HG03039 (cell line): ENCODE measurements around the gene RNF157.
"Not testable (repeated sequence)": the region's sequence is repeated elsewhere in the genome, so short reads cannot be mapped to it uniquely, and the experiment has no call there.

Experiments
- ATAC-seq: cut with Tn5 transposase; IDR thresholded peaks from one replicate; pipeline ENCODE4 v1.9.1; 2021; ENCODE audit warnings: mild to moderate bottlenecking, moderate library complexity; ENCODE audit not compliant: unreplicated experiment

The RNF157 gene

DNA sequence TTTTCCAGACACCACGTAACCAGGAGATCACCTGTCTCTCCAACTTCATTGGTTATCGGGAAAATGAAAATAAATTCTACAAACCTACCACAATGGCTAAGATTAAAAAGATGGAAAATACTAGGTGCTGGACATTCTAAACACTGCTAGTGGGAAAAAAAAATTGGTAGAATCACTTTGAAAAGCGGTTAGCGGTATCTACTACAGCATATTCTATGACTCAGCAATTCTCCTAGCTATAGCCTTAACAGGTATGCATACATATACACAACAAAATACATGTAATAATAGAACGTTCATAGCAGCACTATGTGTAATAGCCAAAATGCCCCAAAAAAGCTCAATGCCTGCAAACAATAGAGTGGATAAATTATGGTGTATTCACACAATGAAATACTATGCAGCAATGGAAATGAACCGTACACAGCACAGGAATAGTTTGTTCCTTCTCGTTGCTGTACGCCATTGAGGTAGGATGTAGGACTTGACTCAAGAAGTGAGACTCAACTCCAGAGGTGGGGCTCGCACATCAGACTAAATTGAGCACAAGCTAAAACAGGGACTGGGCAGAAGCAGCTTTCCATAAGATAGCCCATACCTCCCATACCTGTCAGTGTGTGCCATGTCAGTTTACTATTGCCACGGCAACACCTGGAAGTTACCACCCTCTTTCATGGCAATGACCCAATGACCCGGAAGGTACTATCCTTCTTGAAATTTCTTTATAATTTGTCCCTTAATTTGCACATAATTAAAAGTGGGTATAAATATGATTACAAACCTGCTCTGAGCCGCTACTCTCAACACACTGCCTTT lies 44.8 kb downstream of the RNF157 start:
- no peak for ATAC-seq

DNA sequence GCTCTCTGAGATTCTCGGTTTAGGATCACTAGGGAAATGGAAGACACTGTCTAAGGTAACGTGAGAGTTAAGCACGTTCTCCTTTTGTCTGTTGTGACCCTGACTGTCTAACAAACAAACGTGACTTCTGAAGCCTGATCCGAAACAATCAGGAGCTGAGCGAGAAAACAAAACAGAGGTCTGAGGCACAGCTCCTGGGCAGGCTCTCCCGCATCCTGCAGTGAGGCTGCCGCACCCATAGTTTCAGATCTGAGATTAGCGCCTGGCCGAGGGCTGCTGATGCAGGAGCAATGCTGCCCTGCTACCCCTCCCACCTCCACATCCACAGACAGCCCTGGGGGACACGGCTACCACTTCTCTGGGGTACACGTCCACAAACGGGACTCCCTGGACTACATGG lies 46.7 kb downstream of the RNF157 start:
- ATAC-seq, result no peak

DNA sequence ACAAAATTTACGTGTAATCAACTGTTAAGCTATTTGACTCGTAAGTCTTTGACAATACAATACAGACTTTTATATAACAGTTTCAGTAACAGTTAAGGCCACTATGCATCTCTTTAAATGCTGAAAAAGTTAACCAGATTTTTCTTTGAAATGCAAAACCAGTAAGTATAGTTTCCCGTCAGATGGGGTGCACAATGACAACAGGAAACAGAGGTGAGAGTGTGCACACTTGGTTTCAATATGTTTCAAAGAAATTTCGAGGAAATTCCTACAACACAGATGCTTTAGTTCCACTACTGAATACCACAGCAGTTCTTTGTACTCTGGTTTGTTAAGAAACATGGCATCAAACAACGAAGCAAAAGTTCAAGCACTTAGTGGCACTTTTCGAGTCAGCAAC lies 48.4 kb downstream of the RNF157 start:
- ATAC-seq, result no peak

DNA sequence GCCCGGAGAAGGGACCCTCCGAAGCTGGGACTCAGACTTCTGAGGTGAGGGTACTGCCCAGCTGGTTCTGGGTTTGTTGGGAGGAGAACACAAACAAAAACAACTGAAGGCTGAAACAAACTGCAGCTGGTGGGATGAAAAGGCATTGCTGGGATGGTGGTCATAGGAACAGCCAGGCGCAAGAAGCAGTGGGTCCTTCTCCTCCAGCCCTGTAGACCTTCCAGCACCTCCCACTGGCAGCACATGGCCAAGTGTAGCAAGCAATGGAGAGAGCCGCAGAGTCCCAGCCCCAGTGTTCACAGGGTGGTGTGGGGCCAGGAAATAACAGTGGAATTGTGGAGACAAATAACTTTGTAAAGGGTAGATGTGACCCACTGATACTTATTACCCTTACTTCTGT lies 50.6 kb downstream of the RNF157 start:
- ATAC-seq, result no peak

DNA sequence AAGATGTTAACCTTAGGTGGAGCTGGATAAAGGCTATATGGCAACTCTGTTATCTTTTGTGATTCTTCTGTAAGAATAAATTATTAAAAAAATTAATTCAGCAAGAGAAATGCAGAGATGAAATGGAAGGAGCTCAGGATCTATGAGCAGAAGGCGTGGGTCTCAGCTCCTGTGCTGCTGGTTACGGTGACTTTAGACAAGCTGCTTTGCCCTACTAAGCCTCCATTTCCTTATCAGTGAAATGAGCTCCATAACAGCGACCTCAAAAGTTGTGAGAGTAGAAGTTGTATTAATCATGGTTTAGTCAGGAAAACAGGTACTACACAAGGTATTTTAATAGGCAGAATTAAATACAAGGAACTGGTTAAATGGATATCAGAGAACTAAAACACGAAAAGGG lies 51.0 kb downstream of the RNF157 start:
- ATAC-seq, result no peak

DNA sequence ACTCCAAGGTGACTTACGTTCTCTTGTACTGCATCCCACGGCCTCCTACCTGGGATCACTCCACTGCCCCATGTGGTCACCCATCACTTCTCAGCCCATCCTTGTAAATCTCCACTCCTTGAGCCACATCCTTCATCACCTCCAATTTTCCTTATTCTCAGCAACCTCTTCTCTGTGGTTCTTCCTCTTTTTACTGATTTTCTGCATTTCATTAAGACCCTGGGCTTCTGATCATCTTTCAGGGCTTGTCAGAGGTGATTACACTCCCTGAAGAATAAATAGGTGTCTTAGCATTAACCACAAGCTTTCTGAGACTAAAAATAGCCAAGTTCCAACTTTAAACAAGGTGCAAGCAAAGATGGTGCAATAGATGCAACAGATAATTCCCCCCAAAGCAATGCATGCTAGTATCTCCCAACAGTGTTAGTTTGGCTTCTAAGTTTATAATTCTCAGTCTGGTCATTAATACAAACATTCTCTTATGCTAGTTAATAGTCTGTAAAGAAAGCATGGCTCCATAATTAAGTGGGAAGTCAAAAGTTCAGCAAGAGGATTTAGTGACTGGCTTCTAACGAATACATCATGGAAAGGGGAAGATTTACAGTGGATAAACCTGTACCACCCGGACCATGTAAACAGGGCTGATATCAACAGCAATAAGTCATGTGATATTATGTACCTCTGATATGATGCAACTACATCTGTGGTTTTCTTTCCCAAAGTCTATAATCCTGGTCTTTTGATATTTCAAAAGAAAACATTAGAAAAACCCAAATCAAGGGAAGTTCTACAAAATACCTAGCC lies 51.9 kb downstream of the RNF157 start:
- no peak for ATAC-seq

DNA sequence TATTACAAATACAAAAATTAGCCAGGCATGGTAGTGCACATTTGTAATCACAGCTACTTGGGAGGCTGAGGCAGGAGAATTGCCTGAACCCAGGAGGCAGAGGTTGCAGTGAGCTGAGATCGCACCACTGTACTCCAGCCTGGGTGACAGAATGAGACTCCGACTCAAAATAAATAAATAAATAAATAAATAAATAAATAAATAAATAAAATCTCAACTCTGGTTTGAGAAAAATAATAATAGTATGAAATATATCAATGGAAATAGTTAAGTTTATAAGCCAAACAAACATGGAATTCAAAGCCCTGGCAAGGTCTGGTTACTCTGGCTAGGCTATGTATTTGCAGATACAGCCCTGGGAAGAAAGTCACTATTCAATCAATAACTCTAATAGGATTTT lies 53.5 kb downstream of the RNF157 start:
- ATAC-seq, result not testable (repeated sequence)

DNA sequence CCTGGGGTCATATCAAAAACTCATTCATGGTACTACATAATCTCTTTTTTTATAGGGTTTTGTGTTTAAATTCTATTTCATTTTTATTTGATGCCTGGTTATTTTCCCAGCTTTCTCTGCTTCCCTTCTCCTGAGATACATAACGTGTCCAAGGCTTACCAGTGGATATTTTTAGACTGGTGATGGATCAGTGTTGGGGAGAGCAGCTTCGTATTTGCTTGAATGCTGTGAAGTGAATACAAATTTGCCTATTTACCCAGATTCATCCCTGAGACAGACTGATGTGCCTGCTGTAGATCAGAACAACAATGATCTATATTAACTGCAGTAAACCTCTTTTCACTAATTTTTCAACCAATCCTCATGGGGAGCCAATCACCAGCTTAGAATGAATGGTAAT lies 56.0 kb downstream of the RNF157 start:
- no peak for ATAC-seq

DNA sequence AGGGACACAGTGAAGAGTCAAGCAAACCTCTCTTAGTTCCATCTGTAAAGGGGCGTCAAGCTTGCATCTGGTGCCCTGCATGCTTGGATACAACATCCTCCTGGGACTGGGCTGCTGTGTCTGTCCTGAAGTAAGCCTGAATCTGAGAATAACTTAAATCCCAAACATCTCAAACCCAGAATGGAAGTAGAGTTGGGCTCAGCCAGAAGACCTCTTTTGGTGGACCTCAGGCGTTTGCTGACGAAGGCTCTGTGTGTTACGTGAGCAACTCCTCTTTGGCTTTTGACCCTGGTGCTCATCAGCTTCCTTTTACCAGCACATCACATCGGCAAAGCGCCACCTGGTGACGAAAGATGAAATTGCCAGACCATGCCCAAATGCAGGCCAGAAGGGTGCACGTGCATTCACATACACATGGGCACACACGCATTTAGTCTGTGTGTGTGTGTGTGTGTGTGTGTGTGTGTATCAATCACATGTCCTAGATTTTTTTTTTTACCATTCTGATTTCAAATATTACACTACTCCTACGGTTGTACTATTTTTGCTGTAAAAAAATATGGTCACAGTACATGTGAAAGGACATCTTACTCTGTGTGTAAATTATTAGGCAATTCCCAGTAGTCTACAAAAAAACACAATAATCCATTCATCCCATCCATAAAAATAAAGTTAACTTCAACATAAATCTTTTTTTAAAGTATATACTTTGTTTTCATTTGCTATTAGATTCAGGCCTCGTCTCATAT lies 58.1 kb downstream of the RNF157 start:
- ATAC-seq, result no peak

DNA sequence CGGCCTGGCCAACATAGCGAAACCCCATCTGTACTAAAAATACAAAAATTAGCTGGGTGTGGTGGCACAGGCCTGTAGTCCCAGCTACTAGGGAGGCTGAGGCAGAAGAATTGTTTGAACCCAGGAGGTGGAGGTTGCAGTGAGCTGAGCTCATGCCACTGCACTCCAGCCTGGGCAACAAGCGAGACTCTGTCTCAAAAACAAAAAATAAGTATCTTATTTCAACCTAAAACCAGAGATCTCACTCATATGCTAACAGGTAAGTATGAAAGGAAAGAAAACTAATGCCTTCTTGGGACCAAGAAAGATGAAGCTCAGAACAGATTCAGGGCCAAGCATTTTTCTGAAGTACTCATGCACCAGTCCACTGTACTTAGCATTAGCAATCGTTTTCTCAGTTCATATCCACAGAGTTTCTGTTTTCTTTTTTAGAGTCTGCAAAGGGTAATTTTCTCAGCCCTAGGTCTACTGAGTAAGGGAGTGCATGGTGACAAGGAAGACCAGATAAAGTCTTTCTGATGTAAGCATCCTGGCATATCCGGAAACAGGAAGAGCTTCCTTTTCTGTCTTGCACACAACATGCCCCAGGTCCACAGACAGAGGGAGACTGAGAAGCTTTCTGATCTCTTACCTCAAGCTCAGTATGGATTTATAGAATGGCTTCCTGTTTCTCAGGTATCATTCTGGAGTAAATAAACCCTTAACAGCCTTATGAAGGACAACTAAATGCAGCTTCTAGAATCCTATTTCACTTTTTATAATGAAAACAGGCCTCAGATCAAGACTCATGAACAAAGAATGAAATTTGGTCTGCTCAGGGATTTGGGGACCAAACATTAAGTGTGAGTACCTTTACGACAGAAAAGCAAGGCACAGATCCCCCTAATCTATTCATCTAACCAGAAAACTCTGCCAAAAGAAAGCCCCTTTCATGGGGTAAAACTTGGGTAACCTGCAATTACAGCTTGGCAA lies 60.5 kb downstream of the RNF157 start:
- no peak for ATAC-seq

DNA sequence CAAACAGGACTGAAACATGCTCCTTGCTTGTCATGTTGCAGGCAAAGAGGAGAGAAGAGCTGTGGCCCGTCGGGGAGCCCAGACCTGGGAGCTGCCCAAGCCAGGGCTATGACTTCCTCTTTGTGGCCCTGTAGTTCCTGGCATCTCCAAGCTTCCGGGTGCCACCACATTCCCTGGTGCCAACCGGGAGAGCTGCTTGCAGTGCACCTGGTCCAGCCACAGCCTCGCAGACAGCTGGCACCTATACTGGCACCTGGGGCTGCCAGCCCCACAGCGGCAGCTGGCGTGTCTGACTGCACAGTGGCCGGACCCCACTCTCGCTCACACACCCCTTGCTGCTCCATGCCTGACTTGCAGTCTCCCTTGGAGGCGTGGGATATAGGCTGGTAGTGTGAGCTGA lies 62.2 kb downstream of the RNF157 start:
- no peak for ATAC-seq

DNA sequence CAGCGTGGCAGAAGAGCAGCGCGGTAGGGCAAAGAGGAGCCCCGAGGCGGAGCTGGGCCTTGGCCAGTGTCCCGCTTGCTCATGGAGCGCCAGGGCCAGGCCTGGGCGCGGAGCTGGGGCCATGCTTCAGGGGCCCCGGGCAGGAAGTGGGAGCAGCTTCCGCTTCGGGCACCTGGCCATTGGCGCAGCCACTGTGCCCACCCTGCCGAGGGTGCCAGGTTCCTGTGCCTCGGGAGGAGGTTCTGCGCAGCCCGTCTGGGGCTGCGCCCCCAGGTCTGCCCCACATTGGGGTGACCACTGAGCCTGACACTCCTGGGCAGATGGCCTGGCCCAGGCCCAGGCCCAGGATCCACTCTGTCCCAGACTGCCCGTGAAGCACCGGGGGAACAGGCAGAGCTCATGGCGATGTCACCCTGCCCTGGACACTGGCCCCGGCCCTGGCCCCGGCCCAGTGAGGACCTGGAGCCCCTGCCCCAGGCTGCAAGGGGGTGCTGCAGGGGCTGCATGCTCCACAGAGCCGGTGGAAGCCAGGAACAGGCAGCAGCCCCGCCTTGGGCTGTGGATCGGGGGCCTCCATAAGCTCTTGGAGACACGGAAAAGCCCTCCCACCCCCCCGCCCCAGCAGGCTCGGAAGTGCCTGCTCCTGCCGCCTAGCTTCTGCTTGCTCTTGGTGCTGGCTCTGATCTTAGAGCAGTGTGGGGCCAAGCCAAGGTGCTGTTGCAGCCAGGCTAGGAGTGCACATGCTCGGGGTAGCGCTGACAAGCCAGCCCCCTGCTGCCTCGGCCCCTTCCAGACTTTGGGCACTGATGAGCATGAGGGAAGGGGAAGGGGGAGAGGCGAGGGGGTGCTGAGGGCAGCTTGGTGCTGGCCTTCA lies 63.4 kb downstream of the RNF157 start:
- no peak for ATAC-seq

DNA sequence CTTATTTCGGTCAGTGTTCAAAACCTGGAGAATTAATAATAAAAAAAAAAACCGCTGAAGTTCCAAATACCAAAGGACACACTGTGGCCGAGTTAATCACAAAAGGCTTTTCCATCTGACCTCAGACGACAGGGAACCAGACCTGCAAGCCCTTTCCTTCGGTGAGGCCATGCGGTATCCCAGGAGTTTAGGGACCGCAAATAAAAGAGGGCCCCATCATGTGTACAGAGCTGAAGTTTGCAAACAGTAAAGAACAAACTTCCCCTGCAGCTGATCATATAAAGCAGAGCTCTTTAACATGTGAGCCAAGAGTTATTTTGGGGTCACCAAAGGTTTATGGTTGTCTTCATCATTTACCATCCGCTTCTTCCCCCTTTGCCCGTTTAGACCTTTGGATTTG lies 66.3 kb downstream of the RNF157 start:
- ATAC-seq, result no peak

DNA sequence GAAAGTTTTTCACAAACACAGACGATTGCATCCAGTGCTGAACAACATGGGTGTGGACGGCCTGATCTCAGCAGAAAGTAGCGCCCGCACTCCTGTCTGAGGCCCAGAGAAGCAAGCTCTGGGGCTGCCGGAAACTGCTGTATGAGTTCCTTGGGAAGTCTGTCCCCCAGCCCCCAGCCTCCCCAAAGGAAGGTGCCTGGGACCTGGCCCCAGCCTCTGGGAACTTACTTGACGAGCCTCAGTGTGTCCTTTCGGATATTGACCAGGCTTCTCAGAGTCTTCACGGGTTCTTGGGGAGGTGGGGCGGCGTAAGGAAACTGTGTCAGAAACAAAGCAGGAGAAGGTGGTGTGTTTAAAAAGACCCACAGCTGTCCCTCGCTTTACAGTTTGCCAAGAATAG lies 66.8 kb downstream of the RNF157 start:
- ATAC-seq, result no peak

DNA sequence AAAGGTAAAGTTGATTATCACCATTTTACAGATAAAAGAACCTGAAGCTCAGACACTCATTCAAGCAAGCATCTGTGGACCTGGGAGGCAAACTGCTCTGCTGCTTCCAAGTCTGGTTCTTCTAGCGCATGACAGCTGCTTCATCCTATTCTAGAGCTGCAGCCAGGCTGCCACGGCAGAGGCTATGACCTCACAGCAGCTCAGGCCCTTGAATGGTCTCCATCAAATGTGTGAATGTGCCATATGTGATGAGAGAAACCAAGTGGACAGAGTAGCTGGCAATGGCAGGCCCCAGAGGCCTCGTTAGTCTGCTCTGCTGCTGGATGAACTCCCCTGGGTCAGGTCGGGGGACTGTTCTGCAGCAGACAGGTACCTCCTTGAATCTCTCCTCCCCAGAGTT lies 68.6 kb downstream of the RNF157 start:
- no peak for ATAC-seq

DNA sequence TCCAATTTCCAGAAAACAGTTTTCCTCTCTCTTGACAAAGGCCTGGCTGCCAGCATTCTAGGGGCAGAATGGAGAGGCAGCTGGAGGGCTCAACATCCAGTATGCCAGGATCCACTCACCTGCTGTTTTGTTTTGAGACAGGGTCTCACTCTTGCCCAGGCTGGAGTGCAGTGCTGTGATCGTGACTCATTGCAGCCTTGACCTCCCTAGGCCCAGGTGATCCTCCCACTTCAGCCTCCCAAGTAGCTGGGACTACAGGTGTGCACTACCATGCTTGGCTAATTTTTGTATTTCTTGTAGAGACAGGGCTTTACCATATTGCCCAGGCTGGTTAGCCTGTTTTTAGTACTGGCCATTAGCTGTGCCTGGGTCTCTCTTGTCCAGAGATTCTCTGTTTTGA lies 70.2 kb downstream of the RNF157 start:
- no peak for ATAC-seq

DNA sequence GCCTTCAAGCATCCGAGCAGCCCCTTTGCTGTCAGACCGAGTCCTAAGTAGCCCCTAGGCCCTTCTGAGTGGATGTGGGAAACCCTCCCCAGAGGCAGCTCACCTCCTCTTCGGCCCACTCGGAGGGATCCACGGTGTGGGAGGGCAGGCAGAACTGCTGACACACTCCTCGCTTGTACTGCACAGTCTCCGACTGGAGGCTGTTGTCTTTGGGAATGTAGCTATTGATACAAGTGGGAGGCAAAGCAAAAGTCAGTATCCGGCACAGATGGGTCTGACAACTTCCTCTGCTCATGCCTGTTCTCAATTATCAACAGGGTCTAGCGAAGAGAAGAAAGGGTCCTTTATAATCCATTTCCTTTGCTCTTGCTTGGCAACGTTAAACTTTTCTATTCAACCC lies 73.4 kb downstream of the RNF157 start:
- no peak for ATAC-seq

DNA sequence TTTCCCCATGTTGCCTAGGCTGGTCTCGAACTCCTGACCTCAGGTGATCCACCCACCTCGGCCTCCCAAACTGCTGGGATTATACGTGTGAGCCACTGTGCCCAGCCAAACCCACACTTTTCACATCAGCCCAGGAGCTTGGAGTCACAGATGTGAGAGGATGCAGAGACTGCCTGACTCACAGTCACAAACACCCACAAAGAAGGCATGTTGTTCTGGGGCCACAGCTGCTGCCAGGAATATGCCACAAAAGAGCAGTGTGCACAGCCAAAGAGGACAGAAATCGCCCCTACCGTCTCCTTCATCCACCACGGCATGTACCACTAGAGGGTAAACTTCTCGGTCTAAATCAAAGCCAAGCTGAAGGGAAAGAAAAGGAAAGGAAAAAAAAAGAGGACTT lies 74.1 kb downstream of the RNF157 start:
- no peak for ATAC-seq

DNA sequence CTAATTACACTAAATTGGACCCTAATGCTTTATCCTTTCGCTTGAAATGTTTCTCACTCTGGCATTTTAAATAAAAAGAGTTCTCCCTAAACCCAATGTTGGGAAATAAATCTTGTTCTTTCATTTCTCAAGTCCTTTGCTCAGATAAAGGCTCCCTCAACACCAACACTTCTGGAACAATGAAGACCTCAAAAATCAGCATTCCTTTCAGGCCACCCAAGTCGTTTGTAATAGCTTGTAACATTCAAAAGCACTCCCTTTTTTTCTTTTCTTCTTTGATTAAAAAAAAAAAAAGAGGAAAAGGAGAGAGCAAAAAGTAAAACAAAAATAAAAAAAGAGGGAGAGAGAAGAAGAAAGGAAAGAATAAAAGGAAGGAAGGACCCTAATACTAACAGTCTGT lies 76.0 kb downstream of the RNF157 start:
- ATAC-seq, result no peak

DNA sequence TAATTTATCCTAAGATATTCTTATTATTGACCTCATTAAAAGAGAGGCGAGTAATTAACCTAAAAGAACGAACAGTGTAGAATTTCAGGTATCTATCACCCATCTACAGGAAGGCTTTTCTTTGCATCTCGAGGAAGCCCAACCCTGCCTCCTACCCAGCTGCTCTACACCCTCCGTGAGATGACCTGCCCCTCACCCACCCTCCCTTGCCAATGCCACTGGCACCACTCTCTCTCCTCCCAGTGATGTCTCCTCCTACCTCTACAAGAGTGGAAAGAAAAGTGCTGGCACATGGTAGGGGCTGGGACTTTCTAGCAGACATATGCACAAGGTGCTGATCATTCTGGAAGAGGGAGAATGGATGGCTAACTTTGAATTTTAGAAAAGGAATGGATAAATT lies 76.4 kb downstream of the RNF157 start:
- ATAC-seq, result no peak
